Daoy (cell line): ENCODE data around the gene ABHD12B. TPM values are rescaled to one million over a fixed set of nuclear protein-coding genes. Genes with fewer than 3 reads are reported as not detected.
A peak's percentile ranks its signal among the peaks of the same experiment; 100 is the strongest.

Experiments
- DNase-seq: peaks from one replicate; pipeline ENCODE4 v3.0.0-alpha.2; 2015; ENCODE audit warnings: low read depth
- total RNA-seq: library from RNA; depleted of rRNA; stranded (reverse); fragments of >200 nt; shearing (Covaris generic); gene quantifications from 2 replicates; pipeline ENCODE4 v1.2.3, GENCODE V29; 2014

Gene ABHD12B
- total RNA-seq, 1 experiment from 2014 or later, result not detected

DNA sequence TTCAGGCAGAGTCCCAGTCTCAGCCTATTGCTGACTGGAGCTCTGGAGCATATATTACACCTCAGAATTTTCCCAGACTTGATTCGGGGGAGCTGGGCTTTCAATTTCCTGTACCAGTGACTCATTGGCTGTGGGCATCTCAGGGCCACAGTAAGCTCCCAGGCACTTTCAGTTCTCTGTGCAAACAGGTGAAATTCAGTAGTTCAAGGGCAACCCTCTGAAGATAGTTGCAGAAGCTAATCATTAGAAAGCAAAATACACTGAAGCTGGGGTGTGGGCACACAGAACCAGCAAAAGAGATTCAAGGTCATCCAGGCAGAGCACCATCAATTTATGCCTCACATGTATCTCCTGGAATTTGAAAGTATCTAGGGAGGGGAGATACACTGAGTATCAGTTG lies 32.8 kb upstream of the ABHD12B start:
- DNase-seq, result peak; percentile 78

DNA sequence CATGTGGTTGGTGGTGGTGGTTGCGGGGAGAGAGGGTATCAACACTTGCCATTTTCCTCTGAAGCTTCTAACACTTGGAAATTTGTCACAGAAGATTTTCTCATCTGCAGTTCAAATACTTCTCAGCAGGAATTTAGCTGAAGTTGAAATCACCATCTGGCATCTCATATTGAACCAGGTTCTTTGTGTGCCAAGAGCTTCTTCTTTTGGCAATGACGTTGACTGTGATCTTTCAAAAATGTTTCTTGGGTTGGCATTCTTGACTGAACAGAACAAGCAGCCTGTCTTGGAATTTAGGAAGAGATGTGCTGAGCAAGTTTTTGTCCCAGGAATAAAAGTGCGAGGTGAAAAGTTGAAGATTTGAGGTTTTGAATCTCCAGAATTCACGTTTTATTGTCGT lies 32.2 kb upstream of the ABHD12B start:
- no peak for DNase-seq

DNA sequence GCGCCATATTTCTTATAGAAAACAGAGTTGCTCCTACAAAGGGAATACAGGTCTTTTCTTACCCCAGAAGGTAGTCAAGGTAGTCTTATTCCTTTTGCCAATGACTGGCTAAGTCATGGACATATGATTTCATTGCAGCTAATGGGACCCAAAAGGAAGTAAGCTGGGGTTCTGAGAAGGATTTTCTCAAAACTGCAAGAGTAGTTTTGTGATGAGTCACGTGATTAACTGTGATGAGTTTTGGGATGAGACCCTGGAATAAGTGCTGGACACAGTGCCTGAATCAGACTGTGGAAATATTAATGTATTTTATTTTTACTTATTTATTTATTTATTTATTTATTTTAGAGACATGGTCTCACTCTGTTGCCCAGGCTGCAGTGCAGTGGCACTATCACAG lies 27.5 kb upstream of the ABHD12B start:
- no peak for DNase-seq

DNA sequence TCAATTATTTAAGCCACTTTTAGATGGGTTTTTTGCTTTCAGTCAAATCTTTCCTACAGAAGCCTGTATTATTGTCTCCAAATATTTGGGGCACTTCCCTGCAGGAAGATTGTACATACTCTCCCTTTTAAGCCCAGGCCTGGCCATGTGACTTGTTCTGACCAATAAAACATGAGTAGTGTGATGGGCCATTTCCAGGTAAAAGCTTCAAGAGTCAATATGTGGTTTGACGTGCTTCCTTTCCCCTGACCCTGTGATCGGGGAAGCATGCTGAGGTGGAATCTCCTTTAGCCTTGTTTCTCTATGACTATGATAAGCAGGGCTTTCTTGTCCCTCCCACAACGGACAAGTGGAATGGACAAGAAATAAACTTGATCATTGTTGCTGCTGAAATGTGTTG lies 26.7 kb upstream of the ABHD12B start:
- DNase-seq, result no peak

DNA sequence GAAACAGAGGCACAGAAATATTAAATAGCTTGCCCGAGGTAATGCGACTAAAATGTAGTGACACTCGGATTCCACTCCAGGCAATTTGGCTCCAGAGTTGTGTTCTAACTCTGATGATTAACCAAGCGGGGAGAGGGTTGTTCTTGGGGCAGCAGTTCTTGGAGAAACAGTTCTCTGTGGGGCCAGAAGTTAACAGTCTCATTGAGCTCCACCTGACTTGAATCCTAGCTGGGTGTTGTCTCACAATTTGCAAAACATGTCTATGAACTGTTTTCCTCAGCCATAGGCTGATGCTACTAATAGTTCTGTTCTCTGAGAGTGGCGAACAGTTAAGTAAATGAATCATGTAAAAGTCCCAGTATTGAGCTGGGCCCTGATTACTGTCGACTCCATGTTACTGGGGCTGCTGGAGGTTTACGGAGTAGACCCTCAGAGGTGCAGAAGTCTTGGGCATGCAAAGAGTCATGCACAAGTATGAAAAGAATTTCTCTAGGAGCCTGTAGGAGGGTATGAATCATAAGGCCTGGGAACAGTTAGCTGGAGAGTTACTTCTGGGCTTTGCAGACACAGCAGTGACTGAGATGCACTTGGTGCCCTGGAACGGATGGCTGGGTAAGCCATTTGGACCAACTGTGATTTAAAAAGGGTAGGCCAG lies 25.5 kb upstream of the ABHD12B start:
- peak; percentile 71 for DNase-seq

DNA sequence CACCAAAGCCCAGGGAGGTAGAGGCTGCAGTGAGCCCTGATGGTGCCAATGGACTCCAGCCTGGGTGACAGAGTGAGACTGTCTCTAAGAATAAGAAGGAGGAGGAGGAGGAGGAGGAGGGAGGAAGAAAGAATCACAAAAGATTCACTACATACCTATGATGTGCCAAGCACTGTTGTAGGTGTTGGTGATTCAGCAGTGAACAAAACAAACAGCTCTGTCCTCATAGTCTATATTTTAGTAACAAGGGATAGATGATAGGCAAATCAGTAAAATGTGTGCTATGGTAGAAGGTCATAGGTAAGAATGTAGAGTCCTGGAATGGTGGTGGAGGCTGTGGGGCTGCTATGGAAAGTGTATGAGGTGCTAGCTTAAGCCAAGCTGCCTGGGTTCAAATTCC lies 18.0 kb upstream of the ABHD12B start:
- DNase-seq, result no peak

DNA sequence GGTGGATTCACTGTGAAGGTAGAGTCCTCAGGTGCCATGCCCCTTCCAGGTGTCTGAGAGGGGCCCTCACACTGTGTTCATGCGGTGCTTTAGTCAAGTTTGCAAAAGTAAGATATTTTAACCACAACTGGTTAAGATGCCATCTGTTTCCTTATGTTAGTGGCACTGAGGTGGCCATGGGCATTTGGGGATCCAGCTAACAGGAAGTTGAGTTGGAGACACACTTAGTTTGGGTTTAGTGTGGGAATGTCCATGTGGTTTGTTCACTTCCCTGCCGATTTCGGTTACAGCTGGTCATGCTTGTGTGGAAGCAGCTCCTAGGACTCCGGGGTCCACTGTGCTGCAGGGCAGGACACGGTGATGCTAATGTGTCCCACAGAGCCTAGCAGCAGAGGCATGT lies 17.3 kb upstream of the ABHD12B start:
- DNase-seq, result no peak

DNA sequence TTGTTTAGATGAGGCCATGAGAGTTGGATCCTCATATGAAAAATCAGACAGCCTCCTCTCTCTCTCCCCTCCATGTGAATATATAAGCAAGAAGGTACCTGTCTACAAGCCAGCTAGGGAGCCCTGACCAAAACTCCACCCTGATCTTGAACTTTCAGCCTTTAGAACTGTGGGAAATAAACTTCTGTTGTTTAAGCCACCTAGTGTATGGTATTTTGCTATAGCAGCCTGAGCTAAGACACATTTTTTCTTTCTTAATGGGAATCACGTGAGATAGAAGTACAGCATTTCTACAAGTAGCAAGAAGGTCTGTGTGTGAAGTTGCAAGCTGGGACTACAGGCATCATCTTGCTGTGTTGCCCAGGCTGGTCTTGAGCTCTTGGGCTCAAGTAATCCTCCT lies 16.3 kb upstream of the ABHD12B start:
- no peak for DNase-seq

DNA sequence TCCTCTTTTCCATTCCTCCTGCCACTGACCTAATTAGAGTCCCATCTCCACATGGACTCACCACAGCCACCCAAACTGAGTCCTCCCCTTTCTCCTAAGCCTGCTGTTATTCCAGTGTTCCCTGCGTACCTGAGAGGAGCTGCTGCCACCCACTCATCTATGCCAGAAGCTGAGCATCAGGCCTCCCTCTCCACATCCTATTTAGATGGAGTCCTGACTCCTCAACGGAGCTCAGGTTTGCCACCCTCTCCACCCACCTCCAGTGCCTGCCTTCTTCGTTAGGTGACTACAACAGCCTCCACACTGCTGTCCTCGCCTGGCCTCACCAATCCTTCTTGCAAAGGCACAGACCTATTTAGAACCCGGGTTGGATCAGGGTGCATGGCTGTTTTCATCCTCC lies 15.2 kb upstream of the ABHD12B start:
- no peak for DNase-seq

DNA sequence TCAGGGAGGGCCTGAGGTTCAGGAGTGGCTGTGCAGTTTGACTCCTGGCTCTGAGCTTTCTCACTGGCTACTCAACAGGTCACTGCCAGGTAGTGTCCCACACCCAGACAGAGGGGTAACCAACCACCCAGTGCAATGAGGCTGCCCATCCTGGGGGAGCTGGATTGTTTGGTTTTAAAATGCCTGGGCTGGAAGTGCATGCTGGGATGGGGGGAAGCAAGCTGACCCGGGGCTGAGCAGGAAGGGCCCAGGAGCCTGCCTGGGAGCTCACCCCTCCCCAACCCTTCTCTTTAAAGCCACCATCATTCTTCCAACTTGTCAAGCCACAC lies 12.6 kb upstream of the ABHD12B start:
- DNase-seq, result no peak

DNA sequence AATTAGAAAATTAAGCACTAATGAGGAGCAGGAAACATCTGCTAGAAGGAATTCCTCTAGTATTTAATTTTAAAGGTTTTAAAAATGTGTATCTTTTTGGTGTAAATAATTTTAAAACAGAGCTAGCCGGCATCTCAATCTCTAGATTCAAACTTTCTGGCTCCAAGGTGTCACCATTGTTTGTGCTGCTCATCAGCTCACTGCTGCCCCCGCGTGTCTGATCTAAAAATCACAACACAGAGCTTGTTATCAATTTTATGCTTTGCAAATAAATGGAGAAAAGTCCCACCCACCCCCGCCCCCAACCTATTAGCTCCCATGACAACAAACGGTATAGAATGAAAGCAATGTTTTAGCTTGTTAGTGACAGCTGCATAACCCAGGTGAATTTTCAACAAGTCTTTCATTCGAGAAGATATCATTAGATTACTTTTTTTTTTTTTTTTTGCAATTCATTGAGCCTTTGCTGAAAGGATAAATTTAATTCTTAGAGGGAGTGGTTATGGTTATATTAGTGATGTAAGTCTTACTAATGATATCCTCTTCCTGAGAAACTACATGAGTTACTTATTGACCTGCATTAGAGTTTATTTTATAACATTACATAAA lies 11.3 kb upstream of the ABHD12B start:
- DNase-seq, result peak; percentile 85

DNA sequence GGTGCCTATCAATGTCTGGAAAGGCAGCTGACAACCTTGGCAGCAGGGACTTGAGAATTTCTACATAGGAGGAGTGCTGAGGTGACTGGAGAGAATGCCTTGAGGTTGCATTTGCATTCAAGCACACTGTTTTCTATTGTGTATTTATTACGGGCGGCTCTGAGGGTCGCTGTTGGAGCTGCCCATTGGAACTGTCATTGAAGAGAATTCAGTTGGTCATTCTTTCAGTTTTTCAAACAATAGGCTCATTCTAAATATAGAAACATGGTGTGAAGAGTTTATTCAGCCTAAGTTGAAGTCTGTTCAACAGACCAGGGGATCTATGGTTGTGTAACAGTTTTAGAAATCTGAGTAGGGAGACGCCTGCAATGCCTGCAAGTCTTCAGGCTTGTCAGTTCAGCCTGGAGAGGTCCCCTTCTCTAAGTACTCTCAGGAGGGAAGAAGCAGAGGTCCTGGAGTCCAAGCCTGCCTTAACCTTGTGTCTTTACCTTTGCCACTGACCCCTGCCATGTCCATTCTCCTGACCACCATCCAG lies 9.8 kb upstream of the ABHD12B start:
- no peak for DNase-seq

DNA sequence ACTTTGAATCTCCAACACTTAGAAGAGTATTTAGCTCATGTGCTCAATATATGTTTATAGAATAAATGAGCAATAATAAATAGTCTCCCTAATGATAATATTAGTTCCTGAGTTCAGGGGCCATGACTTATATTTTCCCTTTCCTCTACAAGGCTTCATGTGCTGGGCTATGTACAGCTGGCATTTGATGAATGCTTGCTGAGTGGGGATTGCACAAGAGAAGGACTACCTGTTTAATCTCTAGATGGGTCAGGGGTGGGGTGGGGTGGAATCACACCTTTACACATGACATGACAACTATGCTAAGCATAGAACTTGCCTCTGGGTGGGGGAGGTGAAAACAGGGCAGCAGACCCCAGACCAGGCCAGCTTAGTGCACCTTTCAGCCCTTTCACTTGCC lies 7.6 kb upstream of the ABHD12B start:
- no peak for DNase-seq

DNA sequence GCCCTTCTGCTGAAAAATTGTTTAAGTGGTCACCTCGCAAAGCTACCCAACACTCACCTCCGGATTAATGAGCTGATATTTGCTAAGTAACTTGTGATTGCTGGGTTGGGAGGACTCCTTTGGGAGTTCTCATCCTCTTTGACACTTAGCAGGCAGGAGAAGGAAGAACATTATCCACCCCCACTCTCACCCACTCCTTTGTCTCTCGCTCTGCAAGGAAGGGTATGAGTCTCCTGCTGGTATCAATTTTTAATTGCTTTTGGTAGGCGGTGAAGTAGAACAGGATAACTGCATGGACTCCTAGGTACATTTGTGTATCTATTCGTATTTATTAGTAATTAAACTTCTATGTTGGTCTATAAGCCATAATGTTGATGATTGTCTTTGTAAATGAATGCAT lies 6.9 kb upstream of the ABHD12B start:
- no peak for DNase-seq

DNA sequence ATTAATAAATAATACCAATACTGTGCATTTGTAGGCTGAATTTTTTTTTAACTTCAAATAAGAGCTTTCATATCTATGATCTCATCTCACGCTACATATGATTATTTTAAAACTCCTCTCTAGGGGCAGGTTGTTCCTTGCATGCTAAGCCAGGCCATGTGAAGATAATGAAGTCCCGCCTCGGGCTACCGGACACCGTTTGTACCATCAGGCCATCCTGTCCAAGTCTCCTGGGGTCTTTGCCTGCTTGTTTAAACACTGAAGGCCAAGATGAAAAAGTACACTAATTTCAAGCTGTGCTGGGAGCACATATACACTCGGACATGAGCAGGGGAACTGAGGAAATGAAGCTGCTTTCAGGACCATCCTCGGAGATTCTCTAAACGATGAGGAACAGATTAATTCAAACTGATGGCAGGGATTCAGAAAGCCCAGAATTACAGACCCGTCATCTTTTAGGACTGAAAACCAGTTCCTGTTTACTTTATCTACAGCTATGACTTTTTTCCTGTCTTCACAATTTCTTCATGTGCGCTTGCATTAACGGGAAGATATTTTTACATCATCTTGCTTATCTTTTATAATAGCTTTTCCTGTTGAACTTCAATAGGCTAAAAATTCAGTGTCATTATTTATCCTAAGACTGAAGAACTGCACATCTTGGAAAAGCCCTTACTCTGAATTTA lies 6.3 kb upstream of the ABHD12B start:
- no peak for DNase-seq

DNA sequence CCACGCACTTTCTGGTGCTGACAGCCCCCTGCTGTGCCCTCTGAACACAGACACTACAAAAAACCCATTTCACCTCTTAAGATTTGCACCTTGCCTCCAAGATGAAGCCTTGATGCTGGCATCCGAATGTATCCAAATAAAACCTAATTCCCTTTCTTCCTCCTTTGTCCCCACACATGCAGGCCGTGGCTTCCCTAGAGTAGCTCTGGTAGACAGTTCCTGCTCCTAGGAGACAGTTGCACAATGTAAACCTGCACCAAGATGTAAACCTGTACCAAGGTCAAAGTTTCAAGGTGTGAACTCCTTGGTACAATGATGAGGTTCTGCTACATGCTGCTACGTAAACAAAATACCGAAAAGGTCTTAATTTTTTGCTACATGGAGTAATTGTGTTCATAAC lies 625 bp upstream of the ABHD12B start:
- DNase-seq, result no peak

DNA sequence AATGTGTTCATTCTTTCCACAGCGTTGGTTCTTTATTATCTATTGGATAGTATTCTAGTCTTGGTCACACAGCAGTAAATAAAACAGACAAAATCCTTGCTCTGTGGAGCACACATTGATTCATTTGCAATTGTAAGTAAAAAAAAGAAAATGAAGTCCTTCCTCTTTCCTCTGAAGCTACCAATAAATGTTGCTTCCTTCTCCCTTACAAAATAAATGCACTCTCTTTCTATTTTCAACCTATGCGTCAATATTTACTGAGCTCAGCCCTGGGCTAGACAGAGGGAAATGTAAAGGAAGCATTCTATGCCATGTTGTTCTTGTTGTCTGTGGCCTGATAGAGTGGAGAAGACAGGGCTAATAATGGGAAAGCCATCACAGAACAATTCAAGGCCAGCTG lies 2.9 kb downstream of the ABHD12B start:
- DNase-seq, result no peak

DNA sequence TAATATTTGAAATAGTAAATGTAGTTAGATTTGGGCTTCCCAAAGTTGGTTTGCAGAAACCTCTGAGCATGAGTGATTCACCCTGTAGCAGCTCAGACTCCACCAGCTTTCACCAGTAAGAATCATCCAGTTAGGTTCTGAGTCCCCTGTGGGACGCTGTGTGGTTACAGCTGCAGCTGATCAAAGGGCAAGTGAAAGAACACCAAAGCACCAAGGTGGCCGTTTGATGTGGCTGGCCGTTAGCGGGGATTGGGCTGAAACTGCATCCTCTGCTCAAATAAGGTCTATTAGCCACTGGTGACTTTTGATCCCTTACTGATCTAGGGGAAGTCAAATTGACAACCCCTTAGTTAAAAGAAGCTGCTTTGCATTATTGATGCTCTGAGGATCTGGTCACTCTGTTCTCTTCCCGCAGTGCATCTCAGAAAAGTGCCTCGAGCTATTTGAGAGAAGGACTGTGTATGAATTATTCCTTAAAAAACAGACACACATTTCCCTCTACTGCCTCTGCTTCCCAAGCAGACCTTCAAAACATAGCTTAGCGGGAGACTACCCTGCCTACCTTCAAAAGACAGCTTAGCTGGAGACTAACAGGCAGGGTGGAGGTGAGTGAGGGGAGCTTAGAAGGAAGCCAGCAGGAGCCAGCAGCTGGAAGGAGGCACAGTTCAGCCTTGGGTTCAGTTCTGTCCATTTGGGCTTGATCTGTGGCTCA lies 3.7 kb downstream of the ABHD12B start:
- DNase-seq, result no peak

DNA sequence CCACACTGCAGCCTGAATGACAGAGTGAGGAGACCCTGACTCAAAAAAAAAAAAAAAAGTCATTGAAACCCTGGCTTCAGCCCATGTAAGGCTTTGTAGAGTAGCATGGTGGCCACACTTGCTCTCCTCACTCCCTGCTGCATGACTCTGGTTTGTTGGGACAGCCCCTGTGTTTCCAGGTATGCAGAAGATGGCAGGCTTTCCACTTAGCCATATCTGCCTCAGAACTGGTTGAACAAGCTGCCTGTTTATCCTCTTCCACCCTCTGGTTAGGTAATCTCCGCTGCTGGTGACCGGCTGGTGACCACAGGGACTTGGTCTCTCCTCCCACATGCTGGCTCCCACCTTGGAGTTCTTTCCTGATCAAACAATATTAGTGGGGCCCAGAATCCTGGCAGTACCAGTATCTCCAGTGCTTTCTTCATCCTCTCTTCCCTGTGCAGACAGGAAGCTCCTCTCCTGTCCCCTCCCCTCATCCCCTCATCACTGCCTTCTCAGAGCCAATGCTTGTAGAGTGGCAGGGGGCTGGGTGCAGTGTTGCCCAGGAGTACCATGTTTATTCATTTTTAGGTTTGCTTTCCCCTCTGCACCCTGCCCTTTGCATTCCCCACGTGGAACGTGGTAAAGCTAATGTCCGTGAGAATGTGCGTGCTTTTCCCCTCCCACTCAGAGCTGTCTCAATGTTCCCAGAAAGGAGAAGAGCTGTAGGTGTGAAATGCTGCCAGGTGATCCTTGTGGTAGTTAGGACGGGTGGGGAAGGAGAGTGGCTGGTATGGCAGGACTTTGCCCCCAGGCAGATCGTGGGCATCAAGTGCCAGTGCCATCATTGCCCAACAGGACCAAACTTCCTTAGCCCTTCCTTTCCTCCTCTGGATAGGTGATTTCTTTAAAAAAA lies 11.3 kb downstream of the ABHD12B start:
- DNase-seq, result no peak

DNA sequence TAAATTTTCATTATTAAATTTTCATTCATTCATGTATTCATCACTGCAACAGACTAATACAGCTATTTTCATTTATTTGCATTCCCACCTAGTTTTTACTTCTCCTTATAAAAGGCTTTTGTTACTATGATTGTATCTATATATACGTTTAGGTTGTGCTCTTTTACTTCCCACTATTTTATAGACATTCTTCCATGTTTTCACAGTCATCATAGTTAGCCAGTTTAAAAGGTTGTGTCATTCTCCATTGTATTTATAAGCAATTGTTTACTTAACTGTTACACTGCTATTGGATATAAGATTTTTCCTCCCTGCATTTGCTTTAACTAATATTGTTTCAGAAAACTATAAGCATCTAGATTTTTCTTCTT lies 12.0 kb downstream of the ABHD12B start:
- no peak for DNase-seq

DNA sequence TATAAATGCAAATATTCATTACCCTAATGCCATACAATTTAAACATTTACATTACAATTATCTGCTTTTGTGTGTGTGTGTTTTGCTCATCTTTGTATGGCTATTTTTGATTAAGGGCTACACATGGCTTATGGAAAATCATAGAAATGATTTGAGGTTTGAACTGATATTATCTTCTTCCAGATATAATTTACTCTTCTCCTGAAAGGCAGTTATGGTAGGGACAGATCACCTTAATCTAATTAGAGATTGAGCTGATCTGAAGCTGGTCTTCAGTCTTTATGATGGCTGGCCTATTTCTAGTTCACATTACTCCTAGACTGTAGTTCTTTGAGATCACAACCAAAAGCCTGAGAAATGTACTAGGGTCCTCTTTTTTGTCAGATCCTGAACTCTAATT lies 15.6 kb downstream of the ABHD12B start:
- no peak for DNase-seq

DNA sequence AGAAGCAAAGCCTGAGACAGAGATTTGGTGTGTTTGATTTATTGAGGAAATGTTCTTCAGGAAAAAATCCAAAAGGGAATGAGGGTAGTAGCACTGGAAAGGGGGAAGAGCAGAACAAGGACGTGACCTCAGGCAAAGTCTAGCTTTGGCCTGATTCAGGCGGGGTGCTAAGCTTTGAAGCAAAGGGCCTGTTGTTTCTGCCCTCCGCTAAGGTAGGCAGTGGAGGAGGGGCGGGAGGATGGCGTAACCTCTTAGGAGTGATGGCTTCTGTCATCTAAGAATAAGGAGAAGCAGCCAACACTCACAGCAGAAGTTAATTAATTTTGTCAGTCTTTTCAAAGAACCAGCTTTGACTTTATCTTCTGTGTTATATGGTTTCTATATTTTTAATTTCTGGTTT lies 20.4 kb downstream of the ABHD12B start:
- DNase-seq, result no peak
